Forelimb muscle (tissue), 1 donor: ENCODE results near the gene CTXND1. TPM values are rescaled to one million over a fixed set of nuclear protein-coding genes. Genes with fewer than 3 reads are reported as not detected.
"Not testable (repeated sequence)": the region's sequence is repeated elsewhere in the genome, so short reads cannot be mapped to it uniquely, and the experiment has no call there.

ENCODE experiments used
- DNase-seq: peaks from one replicate; pipeline ENCODE4 v3.0.0-alpha.2; 2013; ENCODE audit warnings: low read depth
- polyA plus RNA-seq: library from polyadenylated mRNA; unstranded; fragments of 120-200 nt; gene quantifications from one replicate; pipeline ENCODE4 v1.2.1, GENCODE V29; 2013; ENCODE audit not compliant: insufficient read length

The CTXND1 gene
- 0.90 TPM for polyA plus RNA-seq

DNA sequence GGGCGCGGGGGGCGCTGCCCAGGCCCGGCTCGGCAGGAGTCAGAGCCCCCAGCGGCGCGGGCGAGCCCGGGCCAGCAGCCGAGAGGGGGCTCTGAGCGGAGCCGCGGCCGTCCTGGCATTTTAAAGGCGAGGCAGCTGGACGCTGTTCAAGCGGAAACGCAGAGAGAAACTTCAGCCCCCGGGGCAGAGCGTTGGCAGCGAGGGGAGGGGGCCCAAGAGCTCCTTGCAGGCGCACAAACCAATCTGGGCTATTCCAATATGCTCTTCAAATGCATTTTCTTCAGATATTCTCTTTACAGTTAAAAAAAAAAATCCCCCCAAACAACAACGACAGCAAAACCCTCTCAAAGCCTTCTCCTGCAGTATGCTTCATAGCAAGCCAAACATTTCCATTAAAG is at the start of gene CTXND1:
CTXND1 (minus strand) TSS at position 93 of the 398 bp plus-strand sequence. CDS start 50,264 bp downstream, outside the sequence.
- DNase-seq: no peak

DNA sequence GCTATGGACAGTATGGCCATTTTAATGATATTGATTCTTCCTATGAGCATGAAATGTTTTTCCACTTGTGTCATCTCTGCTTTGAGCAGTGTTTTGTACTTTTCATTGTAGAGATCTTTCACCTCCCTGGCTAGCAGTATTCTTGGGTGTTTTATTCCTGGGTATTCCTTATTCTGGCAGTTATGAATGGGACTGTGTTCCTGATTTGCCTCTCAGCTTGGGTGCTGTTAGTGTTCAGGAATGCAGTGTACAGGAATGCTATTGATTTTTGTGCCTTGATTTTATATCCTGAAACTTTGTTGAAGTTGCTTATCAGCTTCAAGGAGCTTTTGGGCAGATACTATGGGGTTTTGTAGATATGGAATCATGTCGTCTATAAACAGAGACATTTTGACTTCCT is 49.5 kb upstream of the CTXND1 start:
- DNase-seq: no peak

DNA sequence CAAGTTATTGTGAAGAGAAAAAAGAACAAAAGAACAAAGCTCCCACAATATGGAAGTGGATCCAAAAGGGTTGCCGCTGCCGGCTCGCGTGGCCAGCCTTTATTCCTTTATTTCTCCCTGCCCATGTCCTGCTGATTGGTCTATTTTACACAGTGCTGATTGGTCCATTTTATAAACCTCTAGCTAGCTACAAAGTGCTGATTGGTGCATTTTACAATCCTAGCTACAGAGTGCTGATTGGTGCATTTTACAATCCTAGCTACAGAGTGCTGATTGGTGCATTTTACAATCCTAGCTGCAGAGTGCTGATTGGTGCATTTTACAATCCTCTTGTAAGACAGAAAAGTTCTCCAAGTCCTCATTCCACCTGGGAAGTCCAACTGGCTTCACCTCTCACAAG is 43.8 kb upstream of the CTXND1 start:
- not testable (repeated sequence) for DNase-seq

DNA sequence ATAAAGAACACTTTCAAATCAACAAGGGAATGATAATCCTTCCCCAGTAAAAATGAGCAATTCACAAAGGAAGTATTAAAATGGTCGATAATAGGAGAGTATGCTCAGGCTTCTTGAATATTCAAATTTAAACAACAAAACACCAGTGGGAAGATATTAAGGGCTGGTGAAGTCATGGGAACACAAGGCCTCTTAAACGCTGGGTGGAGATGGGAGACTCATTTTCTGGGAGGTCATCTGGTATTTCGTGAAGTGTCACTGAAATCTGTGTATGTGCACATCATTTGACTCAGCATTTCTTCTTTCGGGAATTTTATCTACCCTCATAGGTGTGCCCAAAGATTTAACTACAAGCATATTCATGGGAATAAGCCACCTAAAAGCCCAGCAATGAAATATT is 40.1 kb upstream of the CTXND1 start:
- DNase-seq: no peak

DNA sequence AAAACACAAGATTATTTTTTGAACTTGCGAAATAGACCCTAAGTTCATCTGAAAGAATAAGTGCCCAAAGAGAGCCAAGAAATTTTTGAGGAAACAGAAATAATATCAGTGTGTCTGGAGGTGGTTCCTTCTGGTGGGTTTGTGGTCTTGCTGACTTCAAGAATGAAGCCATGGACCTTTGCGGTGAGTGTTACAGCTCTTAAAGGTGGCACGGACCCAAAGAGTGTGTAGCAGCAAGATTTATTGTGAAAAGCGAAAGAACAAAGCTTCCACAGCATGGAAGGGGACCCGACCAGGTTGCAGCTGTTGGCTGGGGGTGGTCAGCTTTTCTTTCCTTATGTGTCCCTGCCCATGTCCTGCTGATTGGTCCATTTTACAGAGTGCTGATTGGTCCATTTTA is 38.9 kb upstream of the CTXND1 start:
- not testable (repeated sequence) for DNase-seq

DNA sequence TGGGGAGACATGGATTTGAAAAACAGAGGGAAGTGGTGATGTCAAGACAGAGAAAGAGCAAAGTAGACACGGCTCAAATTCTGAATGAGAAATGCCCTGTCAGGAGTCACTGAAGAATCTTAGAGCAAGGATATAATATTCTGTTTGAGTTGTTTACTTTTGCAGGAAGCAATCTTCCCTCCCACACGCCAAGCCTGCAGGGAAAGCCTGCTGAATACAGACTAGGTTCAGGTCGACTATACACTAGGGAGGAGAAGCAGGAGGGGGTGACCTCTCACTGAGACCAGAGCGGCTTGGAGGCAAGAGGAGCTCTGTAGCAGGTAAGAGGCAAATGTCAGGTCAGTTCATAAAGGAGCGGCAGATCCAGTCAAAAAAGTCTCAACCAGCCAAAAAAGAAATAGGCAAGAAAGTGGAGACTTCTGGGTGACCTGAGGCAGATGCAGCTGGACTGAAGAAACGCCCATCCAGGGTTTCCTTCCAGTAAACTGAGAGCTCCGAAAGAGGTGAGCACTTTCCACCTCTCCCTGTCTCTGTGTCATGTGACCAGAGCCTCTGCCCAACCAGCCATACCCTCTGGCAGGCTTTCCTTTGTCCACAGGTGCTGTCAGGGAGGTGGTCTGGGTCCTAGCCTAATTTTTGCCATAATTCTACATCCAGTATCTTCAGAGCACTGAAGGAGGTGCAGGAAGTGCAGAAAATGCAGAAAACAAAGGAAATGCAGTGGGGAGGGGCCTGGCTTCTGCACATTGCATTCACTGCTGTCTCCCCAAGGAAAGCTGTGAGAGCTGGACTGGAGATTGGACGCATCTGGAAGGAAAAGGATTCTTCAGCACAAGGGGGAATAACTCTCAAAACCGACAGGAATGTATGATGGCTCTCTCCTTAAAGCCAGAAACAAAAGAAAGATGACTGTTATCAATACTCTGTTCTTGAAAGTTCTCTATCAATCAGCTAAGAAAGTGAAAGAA is 37.8 kb upstream of the CTXND1 start:
- DNase-seq: peak; percentile 4

DNA sequence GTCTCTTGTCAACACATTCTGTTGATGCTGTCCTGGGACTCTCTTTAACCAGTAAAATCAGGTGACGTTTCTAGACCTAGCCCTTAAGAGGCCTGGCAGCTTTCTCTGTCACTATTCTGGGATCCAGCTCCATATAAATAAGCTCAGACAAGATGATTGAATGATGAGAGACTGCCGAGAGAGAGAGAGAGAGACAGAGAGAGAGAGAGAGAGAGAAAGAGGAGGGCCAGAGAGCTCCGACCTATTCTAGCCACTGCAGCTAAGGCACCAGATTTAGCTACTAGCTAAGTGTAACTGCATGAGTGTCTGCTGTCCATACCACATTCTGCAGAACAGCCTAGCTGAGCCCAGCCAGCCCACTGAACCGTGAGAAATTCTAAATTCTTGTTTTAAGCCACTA is 36.1 kb upstream of the CTXND1 start:
- DNase-seq: no peak

DNA sequence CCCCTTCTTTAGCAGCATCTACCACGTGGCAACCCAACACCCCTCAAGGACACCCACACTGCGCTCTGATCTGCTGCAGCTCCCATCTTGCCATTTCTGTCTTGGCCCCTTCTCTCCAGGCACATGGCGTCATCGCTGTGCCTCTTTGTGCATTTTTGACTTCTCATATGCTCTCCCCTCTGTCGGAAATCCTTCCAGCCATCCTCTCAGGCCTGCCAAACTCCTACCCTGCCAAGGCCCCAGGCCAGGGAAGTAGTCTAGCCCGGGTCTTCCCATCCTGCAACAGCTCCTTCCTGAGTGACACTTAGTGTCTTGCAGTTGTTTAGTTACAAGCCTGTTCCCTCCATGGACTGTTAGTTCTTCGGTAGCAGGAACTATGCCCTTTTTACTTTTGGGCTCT is 34.0 kb upstream of the CTXND1 start:
- DNase-seq: no peak

DNA sequence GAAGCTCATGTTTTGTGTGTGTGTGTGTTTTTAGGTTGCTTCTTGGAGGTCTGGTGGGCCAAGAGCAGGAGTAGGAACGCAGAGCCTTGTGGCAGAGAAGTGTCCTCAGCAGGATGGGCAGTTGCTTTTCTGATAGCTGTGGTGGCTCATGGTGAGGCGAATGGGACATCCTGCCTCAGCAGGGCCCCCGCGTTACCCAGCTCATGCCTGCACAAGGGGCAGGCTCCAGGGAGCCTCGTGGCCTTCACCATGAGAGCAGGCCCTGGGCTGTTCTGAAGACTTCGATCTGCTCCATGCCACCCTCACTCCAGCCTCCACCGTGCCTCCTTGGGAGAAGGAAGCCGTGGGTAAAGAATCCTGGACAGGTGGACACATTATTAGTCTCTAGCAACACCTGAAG is 33.4 kb upstream of the CTXND1 start:
- DNase-seq: no peak

DNA sequence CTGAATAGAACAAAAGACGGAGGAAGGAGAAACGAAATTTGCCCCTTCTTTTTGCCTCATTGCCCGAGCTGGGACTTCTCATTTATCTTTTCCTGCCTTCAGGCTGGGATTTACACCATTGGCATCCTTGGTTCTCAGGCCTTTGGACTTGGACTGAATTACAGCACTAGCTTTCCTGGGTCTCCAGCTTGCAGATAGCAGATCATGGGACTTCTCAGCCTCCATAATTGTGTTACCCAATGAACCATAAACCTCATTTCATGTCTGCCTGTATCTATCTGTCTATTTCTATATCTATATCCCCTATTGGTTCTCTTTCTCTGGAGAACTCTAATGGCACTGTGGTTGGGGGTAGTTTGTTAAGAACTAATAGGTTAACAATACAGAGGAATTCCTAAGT is 31.5 kb upstream of the CTXND1 start:
- DNase-seq: no peak

DNA sequence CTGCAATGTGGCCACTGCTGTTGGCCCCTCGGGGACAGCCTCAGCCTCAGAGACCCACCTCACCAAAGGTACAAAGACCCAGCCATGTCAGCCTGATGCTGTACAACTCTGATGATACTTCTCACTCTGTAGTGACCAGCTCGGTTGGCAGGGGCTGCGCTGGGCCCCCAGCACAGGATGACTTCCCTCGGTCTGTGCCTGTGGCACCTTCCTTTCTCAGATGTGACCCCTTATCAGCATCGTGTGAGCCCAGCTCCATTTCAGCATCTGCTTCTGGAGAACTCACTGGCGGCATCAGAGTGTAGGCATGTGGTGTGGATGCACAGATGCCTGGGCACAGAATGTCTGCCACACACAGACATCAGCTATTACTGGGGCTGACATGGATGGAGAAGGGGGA is 25.1 kb upstream of the CTXND1 start:
- no peak for DNase-seq

DNA sequence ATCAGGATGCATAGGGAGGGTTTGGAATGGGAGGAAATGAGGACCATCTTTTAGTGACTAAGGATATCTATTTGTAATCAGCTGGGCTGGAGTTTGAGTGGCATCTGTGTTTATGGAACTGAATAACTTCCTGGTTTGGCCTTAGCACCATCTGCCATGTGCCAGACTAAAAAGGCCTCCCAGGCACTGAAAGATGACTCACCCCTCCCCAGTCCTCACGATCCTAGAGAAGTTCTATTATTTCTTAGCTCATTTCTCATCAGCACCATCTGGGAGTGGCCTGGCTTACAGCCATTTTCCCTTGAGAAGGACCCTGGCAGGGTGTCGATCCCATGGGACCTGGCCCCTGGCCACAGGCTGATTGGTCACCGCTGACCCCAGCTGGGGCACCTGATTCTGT is 23.9 kb upstream of the CTXND1 start:
- no peak for DNase-seq

DNA sequence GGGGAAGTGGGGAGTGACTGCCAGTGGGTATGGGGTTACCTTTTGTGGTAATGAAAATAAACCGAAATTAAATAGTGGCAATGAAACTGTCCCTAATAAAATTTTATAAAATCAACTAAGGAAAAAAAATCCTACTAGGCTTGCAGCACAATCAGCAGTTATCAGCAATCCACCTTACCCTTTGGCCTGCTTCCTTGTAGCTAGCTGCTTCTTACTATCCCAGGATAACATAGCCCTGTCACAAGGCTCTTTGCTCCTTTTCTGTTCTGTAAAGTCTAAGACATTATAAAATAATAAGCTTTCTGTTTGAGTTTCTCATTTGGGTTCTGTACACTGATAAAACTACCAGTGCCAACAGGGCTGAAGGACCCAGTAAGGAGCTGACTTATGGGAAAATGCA is 23.0 kb upstream of the CTXND1 start:
- no peak for DNase-seq

DNA sequence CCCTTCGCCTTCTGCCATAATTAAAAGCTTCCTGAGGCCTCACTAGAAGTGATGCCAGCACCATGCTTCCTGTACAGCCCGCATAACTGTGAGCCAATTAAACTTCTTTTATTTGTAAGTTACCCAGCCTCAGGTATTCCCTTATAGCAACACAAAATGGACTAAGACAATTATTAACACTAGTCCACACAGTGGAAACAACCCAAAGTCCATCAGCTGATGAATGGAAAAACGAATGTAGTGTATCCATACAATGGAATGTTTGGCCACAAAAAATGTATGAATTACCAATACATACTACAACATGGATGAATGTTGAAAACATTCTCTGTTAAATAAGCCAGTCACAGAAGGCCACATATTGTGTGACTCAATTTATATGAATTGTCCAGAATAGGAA is 22.5 kb upstream of the CTXND1 start:
- no peak for DNase-seq

DNA sequence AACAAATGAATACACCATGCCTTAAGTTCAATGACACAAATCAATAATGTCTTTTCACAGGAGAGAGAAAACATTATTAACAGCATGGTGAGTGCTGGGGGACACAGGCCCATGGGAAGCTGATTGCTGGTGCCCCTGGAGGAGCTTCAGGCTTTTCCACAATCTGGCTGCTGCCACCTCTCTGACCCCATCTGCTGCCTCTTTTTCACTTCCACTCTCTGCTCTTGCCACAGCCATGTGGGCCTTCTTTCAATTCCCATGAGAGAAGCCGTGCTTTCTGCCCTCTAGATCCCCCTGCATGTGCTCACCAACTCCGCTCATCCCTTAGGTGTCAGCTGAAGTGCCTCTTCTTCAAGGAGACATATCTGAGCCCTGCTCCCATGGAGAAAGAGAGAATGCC is 21.0 kb upstream of the CTXND1 start:
- no peak for DNase-seq

DNA sequence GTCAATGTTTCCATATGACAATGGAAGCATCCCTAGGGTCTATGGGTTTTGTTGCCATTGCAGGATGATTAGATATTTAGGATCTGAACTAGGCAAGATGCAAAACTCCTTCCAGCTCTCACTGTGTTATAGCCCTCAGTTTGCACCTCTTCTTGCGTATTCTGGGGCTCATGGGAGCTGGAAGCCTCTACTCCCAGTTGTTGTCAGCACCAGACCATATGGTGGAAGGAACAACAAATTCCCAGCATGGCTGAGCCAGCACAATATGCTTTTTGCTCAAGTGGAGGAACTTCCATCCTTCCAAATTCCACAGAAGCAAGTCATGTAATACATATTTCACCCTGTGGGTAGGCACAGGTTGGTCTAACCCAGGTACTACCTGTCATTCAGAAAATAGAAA is 18.5 kb upstream of the CTXND1 start:
- DNase-seq: no peak

DNA sequence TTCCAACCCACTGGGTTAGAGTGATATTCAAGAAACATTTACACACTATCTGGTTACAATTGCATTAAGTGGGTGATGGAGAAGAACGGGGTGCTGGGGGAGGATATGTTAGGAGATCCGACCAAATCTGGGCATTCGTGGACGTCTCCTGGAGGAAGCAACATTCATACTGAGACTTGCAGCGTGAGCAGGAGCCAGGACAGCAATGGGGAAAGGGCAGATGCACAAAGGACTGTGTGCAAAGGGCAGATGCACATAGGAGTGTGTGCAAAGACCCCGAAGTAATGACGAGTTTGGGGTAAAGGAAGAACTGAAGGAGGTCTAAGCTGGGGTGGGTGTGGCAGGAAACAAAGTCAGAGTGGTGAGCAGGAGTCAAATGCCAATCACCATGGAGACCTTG is 16.1 kb upstream of the CTXND1 start:
- no peak for DNase-seq

DNA sequence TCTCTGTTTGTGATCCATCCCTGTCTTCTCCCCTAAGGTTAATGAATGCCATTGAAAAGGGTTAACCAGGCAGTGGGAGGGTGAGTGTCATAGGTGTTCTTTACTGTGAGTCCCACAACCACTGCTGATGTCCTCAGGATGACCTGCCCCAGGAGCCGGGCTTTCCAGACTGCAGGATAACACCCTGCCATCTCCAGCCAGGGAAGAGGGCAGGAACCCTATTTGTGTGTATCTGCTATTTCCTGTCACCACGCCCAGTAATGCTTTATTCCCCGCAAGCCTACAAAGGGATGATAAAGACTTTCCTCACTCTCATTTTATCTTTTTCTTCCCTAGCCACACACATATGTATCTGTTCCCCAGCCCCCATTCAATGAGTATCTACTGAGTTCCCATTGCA is 15.6 kb upstream of the CTXND1 start:
- no peak for DNase-seq

DNA sequence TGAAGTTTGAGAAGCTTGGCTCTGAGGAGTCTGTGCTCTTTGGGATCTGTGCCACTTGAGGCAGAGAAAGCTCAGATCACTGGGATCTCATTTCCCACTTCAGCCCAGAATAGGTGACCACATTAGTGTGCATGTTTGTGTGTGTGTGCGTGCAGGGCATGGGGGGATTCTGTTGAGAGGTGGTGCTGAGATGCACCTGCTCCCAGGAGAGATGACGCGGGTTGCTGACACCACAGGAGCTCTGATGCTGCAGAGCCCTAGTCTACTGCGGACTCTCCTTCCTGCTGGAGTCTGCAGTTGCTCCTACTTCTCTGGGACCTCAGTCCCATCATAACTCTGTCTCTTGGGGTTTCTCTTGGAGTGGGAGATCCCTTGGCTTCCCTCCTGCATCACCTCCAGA is 14.7 kb upstream of the CTXND1 start:
- DNase-seq: no peak

DNA sequence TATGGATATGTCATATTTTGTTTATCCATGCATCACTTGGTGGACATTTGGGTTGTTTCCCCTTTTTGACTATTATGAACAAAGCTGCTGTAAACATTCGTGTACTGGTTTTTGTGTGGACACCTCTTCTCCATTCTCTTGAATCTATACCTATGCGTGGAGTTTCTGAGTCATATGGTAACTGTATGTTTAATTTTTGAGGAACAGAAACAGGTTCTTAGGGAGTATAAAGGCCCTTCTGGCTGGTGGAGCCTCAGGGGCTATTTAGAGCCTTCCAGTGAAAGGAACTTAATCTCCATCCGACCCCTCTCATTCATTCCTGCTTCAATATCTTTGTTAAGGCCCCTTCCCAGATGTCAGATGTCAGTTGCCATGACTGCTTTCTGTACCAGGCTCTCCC is 14.1 kb upstream of the CTXND1 start:
- no peak for DNase-seq

DNA sequence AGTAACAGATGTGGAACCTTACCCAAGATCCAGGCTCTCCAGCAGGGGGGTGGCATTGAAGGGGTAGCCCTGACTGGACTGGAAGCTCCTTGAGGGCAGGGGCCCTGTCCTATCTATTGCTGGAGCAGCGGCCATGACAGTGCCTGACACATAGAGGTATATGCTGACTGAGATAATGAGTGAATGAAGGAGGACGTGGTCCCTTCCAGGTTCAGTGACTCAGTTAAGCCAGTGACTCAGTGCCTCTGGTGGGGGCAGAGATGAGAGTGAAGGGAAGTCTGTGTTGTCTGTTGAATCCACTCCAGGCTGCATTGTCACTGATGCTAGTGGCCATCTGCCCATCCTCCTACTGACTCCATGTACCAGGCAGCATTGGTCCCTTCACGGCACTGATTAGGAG is 13.0 kb upstream of the CTXND1 start:
- no peak for DNase-seq

DNA sequence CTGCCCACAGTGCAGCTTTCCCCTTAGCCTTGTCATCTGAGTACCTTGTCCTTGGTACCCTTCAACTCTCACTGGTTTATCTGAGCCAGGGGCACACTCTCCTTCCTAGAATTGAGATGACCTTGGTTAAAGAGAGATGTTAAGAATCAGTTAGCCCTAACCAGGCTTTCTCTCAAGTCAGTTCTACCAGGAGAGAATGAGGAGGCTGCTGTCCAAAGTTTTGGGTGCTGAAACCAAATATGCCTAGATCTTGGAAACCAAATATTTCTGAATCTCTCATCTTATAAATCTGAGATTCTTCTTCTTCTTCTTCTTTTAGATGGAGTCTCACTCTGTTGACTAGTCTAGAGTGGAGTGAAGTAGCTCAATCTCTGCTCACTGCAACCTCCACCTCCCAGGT is 12.0 kb upstream of the CTXND1 start:
- DNase-seq: no peak

DNA sequence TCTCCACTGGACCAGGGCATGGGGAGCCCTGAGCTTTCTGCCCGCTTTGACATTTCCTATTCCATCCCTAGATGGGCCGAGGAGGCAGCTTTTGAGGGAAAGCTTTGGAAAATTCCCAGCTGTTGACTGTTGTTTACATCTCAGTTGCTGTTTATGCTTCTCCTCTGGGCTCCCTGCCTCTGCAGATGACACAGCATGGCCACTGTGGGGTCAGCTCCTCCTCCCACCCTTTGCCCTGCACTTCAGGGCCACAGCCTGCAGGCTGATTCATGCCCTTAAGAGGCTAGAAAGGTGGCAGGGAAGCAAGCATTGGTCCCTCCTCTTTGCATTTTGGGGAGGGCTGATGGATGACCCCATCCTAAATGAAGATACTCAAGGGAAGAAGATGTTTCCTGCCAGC is 8.5 kb upstream of the CTXND1 start:
- DNase-seq: no peak
